Endothelial cell (in vitro differentiated cells): ENCODE data around the gene TMEM51. TPM values are rescaled to one million over a fixed set of nuclear protein-coding genes. Genes with fewer than 3 reads are reported as not detected.

Experiments used
- DNase-seq: peaks from one replicate; pipeline ENCODE4 v3.0.0; 2021; ENCODE audit warnings: low spot score
- H3K27ac Mint-ChIP-seq: one replicate; pipeline ENCODE4 v1.8.0; 2021; ENCODE audit warnings: mixed read lengths, inconsistent platforms; ENCODE audit not compliant: unreplicated experiment
- H3K27me3 Mint-ChIP-seq: one replicate; pipeline ENCODE4 v1.8.0; 2021; ENCODE audit warnings: mild to moderate bottlenecking, moderate library complexity, mixed read lengths, inconsistent platforms; ENCODE audit not compliant: unreplicated experiment
- H3K36me3 Mint-ChIP-seq: one replicate; pipeline ENCODE4 v1.8.0; 2021; ENCODE audit warnings: mild to moderate bottlenecking, low read depth, mixed read lengths, inconsistent platforms; ENCODE audit not compliant: unreplicated experiment
- H3K4me1 Mint-ChIP-seq: one replicate; pipeline ENCODE4 v1.8.0; 2021; ENCODE audit warnings: mild to moderate bottlenecking, mixed read lengths, inconsistent platforms; ENCODE audit not compliant: unreplicated experiment
- H3K4me3 Mint-ChIP-seq: one replicate; pipeline ENCODE4 v1.8.0; 2021; ENCODE audit warnings: mild to moderate bottlenecking, mixed read lengths, inconsistent platforms; ENCODE audit not compliant: unreplicated experiment
- H3K9me3 Mint-ChIP-seq: one replicate; pipeline ENCODE4 v1.8.0; 2021; ENCODE audit warnings: mixed read lengths, inconsistent platforms; ENCODE audit not compliant: unreplicated experiment
- CTCF ChIP-seq: fragments of 200-600 bp; sonication (generic); IDR thresholded peaks from one replicate; pipeline ENCODE4 v1.5.0; 2021; ENCODE audit warnings: antibody characterized with exemption; ENCODE audit not compliant: unreplicated experiment
- total RNA-seq: library from RNA; stranded (reverse); fragmentation: NEBNext Ultra II Directional; extraction: Animal tissue kit (Norgen Biotek cat#: 25700); gene quantifications from one replicate; pipeline ENCODE4 v1.2.1, GENCODE V29; 2021; ENCODE audit not compliant: unreplicated experiment

Gene TMEM51
- total RNA-seq, 1 donor from 2014 or later = 23.5 TPM

- no peak for DNase-seq
- H3K4me1 Mint-ChIP-seq = peaks cover 30% of the 10 kb centered on the region
- no peak for TF ChIP-seq CTCF
- no peak overlapping the region for H3K27ac Mint-ChIP-seq
- H3K36me3 Mint-ChIP-seq = peaks cover 6% of the 10 kb centered on the region
- no peak overlapping the region for H3K4me3 Mint-ChIP-seq
- H3K27me3 Mint-ChIP-seq = peaks cover 10% of the 10 kb centered on the region
- H3K9me3 Mint-ChIP-seq = no peaks in the 10 kb centered on the region
Observed at GRCh38 chr1:15242766-15243165, 89.2 kb downstream of the TMEM51 start.

- Mint-ChIP-seq H3K4me3 (no peak overlapping the region), H3K36me3 (peaks cover 6% of the 10 kb centered on the region), H3K4me1 (peaks cover 36% of the 10 kb centered on the region), H3K27me3 (peaks cover 10% of the 10 kb centered on the region), H3K9me3 (no peaks in the 10 kb centered on the region), H3K27ac (no peak overlapping the region)
- no peak for TF ChIP-seq CTCF
- no peak for DNase-seq
Observed at GRCh38 chr1:15243275-15244043, 89.9 kb downstream of the TMEM51 start.

GRCh38 chr1:15244813-15245212, 91.3 kb downstream of the TMEM51 start:
- no peak for TF ChIP-seq CTCF
- H3K27ac Mint-ChIP-seq = no peak overlapping the region

GRCh38 chr1:15245593-15246360, 92.2 kb downstream of the TMEM51 start:
- Mint-ChIP-seq H3K27ac (peak overlapping the region; percentile 33), H3K36me3 (peaks cover 6% of the 10 kb centered on the region), H3K4me3 (no peak overlapping the region), H3K4me1 (peaks cover 42% of the 10 kb centered on the region), H3K9me3 (no peaks in the 10 kb centered on the region), H3K27me3 (peaks cover 10% of the 10 kb centered on the region)
- no peak for DNase-seq
- TF ChIP-seq CTCF = no peak

More at GRCh38 chr1:15244813-15245212, 91.3 kb downstream of the TMEM51 start:
- Mint-ChIP-seq H3K9me3 (no peaks in the 10 kb centered on the region), H3K4me1 (peaks cover 42% of the 10 kb centered on the region), H3K36me3 (peaks cover 6% of the 10 kb centered on the region), H3K27me3 (peaks cover 10% of the 10 kb centered on the region), H3K4me3 (no peak overlapping the region)
- DNase-seq = no peak
